OCI-LY3 (cell line): ENCODE results near the gene BTRC.
"Not testable (repeated sequence)": the region's sequence is repeated elsewhere in the genome, so short reads cannot be mapped to it uniquely, and the experiment has no call there.

Experiments used
- EZH2phosphoT487 ChIP-seq: fragments of 200-600 bp; shearing (Covaris generic); IDR thresholded peaks from 2 replicates; pipeline ENCODE4 v1.6.1; 2018; ENCODE audit warnings: antibody characterized with exemption, mixed run types, low read depth
- TF ChIP-seq, protein P1 (sequence below): fragments of 200-600, 300-600 bp; sonication (generic); IDR thresholded peaks from 2 replicates; pipeline ENCODE4 v1.5.1; 2014; ENCODE audit warnings: antibody characterized with exemption, low read length, low read depth

- TF ChIP-seq, protein P1, sequence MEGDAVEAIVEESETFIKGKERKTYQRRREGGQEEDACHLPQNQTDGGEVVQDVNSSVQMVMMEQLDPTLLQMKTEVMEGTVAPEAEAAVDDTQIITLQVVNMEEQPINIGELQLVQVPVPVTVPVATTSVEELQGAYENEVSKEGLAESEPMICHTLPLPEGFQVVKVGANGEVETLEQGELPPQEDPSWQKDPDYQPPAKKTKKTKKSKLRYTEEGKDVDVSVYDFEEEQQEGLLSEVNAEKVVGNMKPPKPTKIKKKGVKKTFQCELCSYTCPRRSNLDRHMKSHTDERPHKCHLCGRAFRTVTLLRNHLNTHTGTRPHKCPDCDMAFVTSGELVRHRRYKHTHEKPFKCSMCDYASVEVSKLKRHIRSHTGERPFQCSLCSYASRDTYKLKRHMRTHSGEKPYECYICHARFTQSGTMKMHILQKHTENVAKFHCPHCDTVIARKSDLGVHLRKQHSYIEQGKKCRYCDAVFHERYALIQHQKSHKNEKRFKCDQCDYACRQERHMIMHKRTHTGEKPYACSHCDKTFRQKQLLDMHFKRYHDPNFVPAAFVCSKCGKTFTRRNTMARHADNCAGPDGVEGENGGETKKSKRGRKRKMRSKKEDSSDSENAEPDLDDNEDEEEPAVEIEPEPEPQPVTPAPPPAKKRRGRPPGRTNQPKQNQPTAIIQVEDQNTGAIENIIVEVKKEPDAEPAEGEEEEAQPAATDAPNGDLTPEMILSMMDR = not testable (repeated sequence)
- not testable (repeated sequence) for TF ChIP-seq EZH2phosphoT487
Measured at GRCh38 chr10:101360090-101360489, 6.1 kb downstream of the BTRC start.
